CD4-positive, alpha-beta T cell (primary cell): Measurements from ENCODE around the gene MAN2B2. TPM values are rescaled to one million over a fixed set of nuclear protein-coding genes. Genes with fewer than 3 reads are reported as not detected.

Source experiments
- ATAC-seq: fragments of 200-7000 bp; cut with Tn5 transposase; one replicate; pipeline ENCODE4 v1.10.0; 2022; ENCODE audit warnings: mild to moderate bottlenecking; ENCODE audit not compliant: poor library complexity
- CTCF ChIA-PET: fragments of 350-600 bp; sonication (Branson Sonifier 250); formaldehyde crosslinking; loops from one replicate; lab custom pipeline; 2021; ENCODE audit warnings: antibody characterized with exemption, inconsistent platforms; lab: Charles Lee
- POLR2A ChIA-PET: fragments of 350-600 bp; sonication (Branson Sonifier 250); formaldehyde crosslinking; loops from one replicate; lab custom pipeline; 2021; ENCODE audit warnings: antibody characterized with exemption, inconsistent platforms; lab: Charles Lee
- DNase-seq, 14 experiments: peaks; one replicate each; pipeline ENCODE4 v3.0.0-alpha.2; 2013 to 2020; ENCODE audit warnings: mixed read lengths in 2 of 14
- H3K27ac ChIP-seq, 2 donors: one replicate each; pipeline versions ENCODE4 v1.5.1 to v1.7.0; 2013; ENCODE audit warnings: low read length in 2 of 2, low read depth in 1 of 2, mild to moderate bottlenecking in 1 of 2
- H3K27me3 ChIP-seq, 2 experiments: 1 replicate in 1 of 2; 2 replicates in 1 of 2; pipeline versions ENCODE4 v1.6.1 to v1.7.0; 2013; ENCODE audit warnings: low read length in 2 of 2, control low read depth in 1 of 2, mild to moderate bottlenecking in 1 of 2, moderate library complexity in 1 of 2; ENCODE audit not compliant: insufficient read depth in 2 of 2, control insufficient read depth in 1 of 2
- H3K36me3 ChIP-seq: one replicate; pipeline ENCODE4 v1.6.1; 2013; ENCODE audit warnings: low read length, control low read depth; ENCODE audit not compliant: insufficient read depth
- H3K4me1 ChIP-seq: one replicate; pipeline ENCODE4 v1.6.1; 2013; ENCODE audit warnings: low read length, control low read depth; ENCODE audit not compliant: insufficient read depth
- H3K4me3 ChIP-seq: one replicate; pipeline ENCODE4 v1.5.1; 2013; ENCODE audit warnings: mild to moderate bottlenecking, low read length, moderate library complexity
- H3K9me3 ChIP-seq, 2 experiments: 1 replicate in 1 of 2; 2 replicates in 1 of 2; pipeline versions ENCODE4 v1.6.1 to v1.7.0; 2013; ENCODE audit warnings: low read length in 2 of 2, mild to moderate bottlenecking in 2 of 2, control low read depth in 1 of 2, moderate library complexity in 1 of 2; ENCODE audit not compliant: control insufficient read depth in 1 of 2, insufficient read depth in 1 of 2
- H3K27ac Mint-ChIP-seq: one replicate; pipeline ENCODE4 v1.8.0; 2020; ENCODE audit warnings: mixed read lengths
- H3K27me3 Mint-ChIP-seq: one replicate; pipeline ENCODE4 v1.8.0; 2021; ENCODE audit warnings: mixed read lengths
- H3K36me3 Mint-ChIP-seq: one replicate; pipeline ENCODE4 v1.8.0; 2021; ENCODE audit warnings: low read depth, mixed read lengths
- H3K4me1 Mint-ChIP-seq: one replicate; pipeline ENCODE4 v1.8.0; 2021; ENCODE audit warnings: low read depth, mixed read lengths
- H3K4me3 Mint-ChIP-seq: one replicate; pipeline ENCODE4 v1.8.0; 2020; ENCODE audit warnings: mild to moderate bottlenecking, mixed read lengths
- H3K9me3 Mint-ChIP-seq: one replicate; pipeline ENCODE4 v1.8.0; 2020; ENCODE audit warnings: mixed read lengths
- CTCF ChIP-seq: fragments of 200-600 bp; IDR thresholded peaks from one replicate; pipeline ENCODE4 v1.8.0; 2022; ENCODE audit warnings: antibody characterized with exemption, mild to moderate bottlenecking
- intact Hi-C, 2 experiments: fragments of 100-400 bp; cut with DNase I in 1 of 2; cut with micrococcal nuclease in 1 of 2; formaldehyde crosslinking; loops; one replicate each; pipeline versions ENCODE4 v1.15.1 to v1.9.0; 2023 to 2025; cut with DNase I, micrococcal nuclease
- total RNA-seq, 174 experiments: library from RNA in 2 of 174; stranded (reverse) in 2 of 174; gene quantifications; one replicate each; pipeline ENCODE4 v1.2.3 and lab custom pipeline; 2021 to 2026

Gene MAN2B2
- total RNA-seq, 2 experiments from 2014 or later: 25.9 to 28.5 TPM

GRCh38 chr4:6663596-6664393 is 88.8 kb downstream of the MAN2B2 start:
- H3K27me3 ChIP-seq: peaks cover 6 to 7% of the 10 kb centered on the region in 2 experiments
- ATAC-seq (no peak), DNase-seq (no peak)
- peaks cover 3% of the 10 kb centered on the region for H3K36me3 ChIP-seq
- H3K4me3 ChIP-seq: peak overlapping the region; percentile 48
- Mint-ChIP-seq H3K9me3 (no peaks in the 10 kb centered on the region), H3K27ac (no peak overlapping the region), H3K4me1 (no peaks in the 10 kb centered on the region), H3K36me3 (no peaks in the 10 kb centered on the region), H3K4me3 (peak overlapping the region; percentile 30), H3K27me3 (peaks cover 29% of the 10 kb centered on the region)
- H3K9me3 ChIP-seq: no peaks in the 10 kb centered on the region
- TF ChIP-seq CTCF: no peak
- no peak overlapping the region for H3K27ac ChIP-seq
- intact Hi-C loops: no loop called here
- ChIA-PET CTCF (interaction anchor here (0.6 to 1.8 kb wide), 14 partner anchors 10 to 210 kb away, joined by 3 to 23 read pairs (median 3); partner anchors contain the start of genes MAN2B2 and MRFAP1), POLR2A (interaction anchor here (1.0 to 4.4 kb wide), 9 partner anchors 11 to 58 kb away, joined by 3 to 42 read pairs (median 5); partner anchors contain the start of genes MRFAP1 and MRFAP1L1)
- H3K4me1 ChIP-seq: peaks cover 24% of the 10 kb centered on the region

GRCh38 chr4:6665320-6665654 is 90.3 kb downstream of the MAN2B2 start:
- peaks cover 5% of the 10 kb centered on the region for H3K36me3 ChIP-seq
- peaks cover 6 to 7% of the 10 kb centered on the region in 2 experiments for H3K27me3 ChIP-seq
- intact Hi-C loops: no loop called here
- H3K27ac ChIP-seq: no peak overlapping the region
- H3K9me3 ChIP-seq: no peaks in the 10 kb centered on the region
- Mint-ChIP-seq H3K4me3 (no peak overlapping the region), H3K27ac (no peak overlapping the region), H3K36me3 (no peaks in the 10 kb centered on the region), H3K4me1 (no peaks in the 10 kb centered on the region), H3K27me3 (peaks cover 24% of the 10 kb centered on the region), H3K9me3 (no peaks in the 10 kb centered on the region)
- ChIA-PET CTCF (interaction anchor here (1.4 kb wide), 1 partner anchor 25 kb away, joined by 10 read pairs; the partner anchor contains the start of gene MRFAP1), POLR2A (interaction anchor here (2.4 to 4.4 kb wide), 2 partner anchors 9 to 25 kb away, joined by 6 to 42 read pairs; a partner anchor contains a TSS)
- H3K4me3 ChIP-seq: no peak overlapping the region
- peaks cover 14% of the 10 kb centered on the region for H3K4me1 ChIP-seq
- DNase-seq: no peak
- no peak for ATAC-seq
- no peak for TF ChIP-seq CTCF

- peaks cover 4% of the 10 kb centered on the region for H3K4me1 Mint-ChIP-seq
- intact Hi-C loops: no loop called here
- ChIA-PET CTCF (no interaction called here), POLR2A (no interaction called here)
- H3K27me3 Mint-ChIP-seq: peaks cover 3% of the 10 kb centered on the region
- H3K27ac Mint-ChIP-seq: no peak overlapping the region
- DNase-seq (no peak), ATAC-seq (no peak)
- H3K4me3 Mint-ChIP-seq: no peak overlapping the region
- H3K4me1 ChIP-seq: peaks cover 21% of the 10 kb centered on the region
- peaks cover 0 to 3% of the 10 kb centered on the region in 2 experiments for H3K9me3 ChIP-seq
- no peak overlapping the region for H3K4me3 ChIP-seq
- peaks cover 7% of the 10 kb centered on the region for H3K36me3 Mint-ChIP-seq
- TF ChIP-seq CTCF: no peak
- H3K27me3 ChIP-seq: peaks cover 3 to 7% of the 10 kb centered on the region in 2 experiments
- no peaks in the 10 kb centered on the region for H3K9me3 Mint-ChIP-seq
- peaks cover 5% of the 10 kb centered on the region for H3K36me3 ChIP-seq
- H3K27ac ChIP-seq: no peak overlapping the region
These were observed 93.4 kb downstream of the MAN2B2 start for GRCh38 chr4:6668391-6668790.
